Spleen (tissue), 7 donors: Measurements from ENCODE around the gene JAML.

Experiments used
- CTCF ChIP-seq, 11 experiments: fragments of 200-600 bp in 7 of 11; fragments of 450-650 bp in 4 of 11; sonication (generic) in 4 of 11; IDR thresholded peaks in 8 of 11; conservative IDR thresholded peaks in 3 of 11; 1 replicate in 7 of 11; 2 replicates in 4 of 11; pipeline versions ENCODE4 v1.4.0 to v1.8.0; 2016 to 2021; ENCODE audit warnings: antibody characterized with exemption in 11 of 11, inconsistent platforms in 4 of 11, mild to moderate bottlenecking in 1 of 11
- POLR2A ChIP-seq, 3 donors: fragments of 450-650 bp; IDR thresholded peaks; one replicate each; pipeline ENCODE4 v1.5.1; 2017; ENCODE audit warnings: antibody characterized with exemption in 3 of 3, mild to moderate bottlenecking in 1 of 3
- donor health status: DM: no; HTN: no; CAD: no; lungs with moderate emphysema.
- donor health status: DM: no; HTN: no; CAD: no.
- donor health status: DM: no; HTN: no; CAD: no.

- TF ChIP-seq CTCF (IDR thresholded peaks at IDR 0.05 in 8 of 11, conservative IDR thresholded peaks at IDR 0.05 in 3 of 11) (no peak), POLR2A (IDR thresholded peaks at IDR 0.05) (no peak)
These were observed 49.4 kb upstream of the JAML start for GRCh38 chr11:118274186-118274585.
